Naive thymus-derived CD4-positive, alpha-beta T cell (primary cell): ENCODE data around the gene IL37. TPM values are rescaled to one million over a fixed set of nuclear protein-coding genes. Genes with fewer than 3 reads are reported as not detected.

Experiments used
- ATAC-seq: fragments of 150-1000 bp; cut with Tn5 transposase; 2 replicates; pipeline ENCODE4 v1.10.0; 2021; ENCODE audit warnings: mild to moderate bottlenecking, moderate library complexity
- CTCF ChIA-PET: fragments of 350-600 bp; sonication (Branson Sonifier 250); formaldehyde crosslinking; loops from one replicate; lab custom pipeline; 2021; ENCODE audit warnings: antibody characterized with exemption; lab: Charles Lee
- POLR2A ChIA-PET: fragments of 350-600 bp; sonication (Branson Sonifier 250); formaldehyde crosslinking; loops from one replicate; lab custom pipeline; 2021; ENCODE audit warnings: antibody characterized with exemption, inconsistent platforms; lab: Charles Lee
- DNase-seq, 9 donors: peaks; one replicate each; pipeline versions ENCODE4 v3.0.0 to v3.0.0-alpha.2; 2020 to 2022; ENCODE audit warnings: mixed read lengths in 1 of 9
- H3K27ac ChIP-seq: one replicate; pipeline ENCODE4 v1.7.0; 2013; ENCODE audit warnings: mild to moderate bottlenecking, low read depth, low read length, moderate library complexity
- H3K27me3 ChIP-seq, 2 donors: one replicate each; pipeline ENCODE4 v1.7.0; 2013; ENCODE audit warnings: low read length in 2 of 2, mild to moderate bottlenecking in 2 of 2, moderate library complexity in 2 of 2; ENCODE audit not compliant: control insufficient read depth in 2 of 2, insufficient read depth in 2 of 2
- H3K36me3 ChIP-seq, 3 experiments: 1 replicate in 2 of 3; 2 replicates in 1 of 3; pipeline ENCODE4 v1.7.0; 2013; ENCODE audit warnings: low read length in 3 of 3, mild to moderate bottlenecking in 3 of 3, moderate library complexity in 1 of 3; ENCODE audit not compliant: insufficient read depth in 3 of 3, control insufficient read depth in 2 of 3
- H3K4me1 ChIP-seq, 2 donors: one replicate each; pipeline ENCODE4 v1.7.0; 2013; ENCODE audit warnings: low read length in 2 of 2, mild to moderate bottlenecking in 2 of 2, moderate library complexity in 1 of 2; ENCODE audit not compliant: control insufficient read depth in 2 of 2, insufficient read depth in 2 of 2
- H3K4me3 ChIP-seq: 2 replicates; pipeline ENCODE4 v1.7.0; 2013; ENCODE audit warnings: mild to moderate bottlenecking, low read length
- H3K9me3 ChIP-seq, 3 experiments: 1 replicate in 2 of 3; 2 replicates in 1 of 3; pipeline ENCODE4 v1.7.0; 2013; ENCODE audit warnings: low read length in 3 of 3; ENCODE audit not compliant: control insufficient read depth in 2 of 3
- H3K27ac Mint-ChIP-seq, 9 donors: one replicate each; pipeline ENCODE4 v1.8.0; 2020 to 2022; ENCODE audit warnings: mixed read lengths in 9 of 9, mild to moderate bottlenecking in 8 of 9, moderate library complexity in 5 of 9, inconsistent platforms in 2 of 9
- H3K27me3 Mint-ChIP-seq, 5 donors: one replicate each; pipeline ENCODE4 v1.8.0; 2021 to 2022; ENCODE audit warnings: mixed read lengths in 5 of 5, mild to moderate bottlenecking in 1 of 5
- H3K36me3 Mint-ChIP-seq, 5 donors: one replicate each; pipeline ENCODE4 v1.8.0; 2020 to 2022; ENCODE audit warnings: mixed read lengths in 5 of 5, mild to moderate bottlenecking in 3 of 5, inconsistent platforms in 1 of 5
- H3K4me1 Mint-ChIP-seq, 7 donors: one replicate each; pipeline ENCODE4 v1.8.0; 2020 to 2022; ENCODE audit warnings: mixed read lengths in 7 of 7, mild to moderate bottlenecking in 3 of 7, inconsistent platforms in 1 of 7
- H3K4me3 Mint-ChIP-seq, 10 donors: one replicate each; pipeline ENCODE4 v1.8.0; 2020 to 2022; ENCODE audit warnings: mild to moderate bottlenecking in 10 of 10, mixed read lengths in 10 of 10, moderate library complexity in 6 of 10, inconsistent platforms in 2 of 10
- H3K9me3 Mint-ChIP-seq, 11 donors: one replicate each; pipeline ENCODE4 v1.8.0; 2020 to 2022; ENCODE audit warnings: mixed read lengths in 11 of 11, mild to moderate bottlenecking in 4 of 11, inconsistent platforms in 1 of 11, moderate library complexity in 1 of 11
- intact Hi-C, 2 donors: fragments of 100-400 bp; cut with micrococcal nuclease; formaldehyde crosslinking; loops; one replicate each; pipeline ENCODE4 v1.15.1; 2023
- polyA plus RNA-seq, 2 donors: library from polyadenylated mRNA; unstranded; fragments of 300-500 nt; fragmentation: Illumina TruSeq; gene quantifications; one replicate each; pipeline ENCODE4 v1.2.3, GENCODE V29; 2021
- total RNA-seq, 6 experiments: library from RNA in 5 of 6; stranded (reverse) in 5 of 6; gene quantifications; 1 replicate in 5 of 6; 2 replicates in 1 of 6; pipeline ENCODE4 v1.2.3 and lab custom pipeline; 2021 to 2026

The IL37 gene
- total and polyA plus RNA-seq, 7 experiments from 2014 or later: not detected

DNA sequence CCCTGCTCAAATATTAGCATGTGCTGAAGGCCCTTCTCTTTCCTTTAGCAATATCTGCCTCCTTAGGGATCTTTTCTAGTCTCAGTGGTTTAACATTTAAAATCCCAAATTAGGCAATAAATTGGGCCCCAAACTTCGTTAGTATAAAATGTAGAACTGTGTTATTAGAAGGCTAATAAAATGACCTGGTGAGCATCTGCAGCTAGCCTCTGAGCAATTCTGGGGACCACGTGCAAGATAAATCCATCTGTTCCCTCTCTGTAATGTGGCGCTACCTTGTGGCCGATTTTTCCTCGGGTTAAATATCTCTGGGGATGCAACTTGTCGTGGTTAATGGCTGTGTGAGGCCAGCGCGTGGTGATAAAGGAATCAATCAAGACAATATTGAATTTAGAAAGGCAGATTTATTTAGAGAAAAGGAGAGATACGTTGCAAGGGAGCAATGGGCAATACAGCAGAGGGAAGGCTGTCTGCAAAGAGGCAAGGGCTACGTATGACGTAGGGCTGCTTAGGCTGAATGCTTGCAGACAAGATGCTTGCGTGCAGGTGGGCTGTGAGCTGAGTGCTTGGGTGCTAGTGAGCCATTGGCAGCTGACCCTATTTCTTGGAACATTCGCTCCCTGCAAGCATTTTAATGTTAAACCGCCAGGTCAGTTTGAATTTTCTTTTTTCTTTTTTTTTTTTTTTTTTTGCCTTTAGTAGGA, 48.3 kb downstream of the IL37 start:
- H3K9me3 Mint-ChIP-seq: no peaks in the 10 kb centered on the region
- ATAC-seq (no peak), DNase-seq (peak in 1 of 9 donors; percentile 5)
- POLR2A ChIA-PET: interaction anchor here (1.0 kb wide), 1 partner anchor 183 kb away, joined by 3 read pairs; no protein-coding TSS in a partner anchor
- Histone ChIP-seq H3K36me3 (no peaks in the 10 kb centered on the region), H3K9me3 (no peaks in the 10 kb centered on the region), H3K27ac (no peak overlapping the region), H3K4me1 (no peaks in the 10 kb centered on the region), H3K4me3 (no peak overlapping the region), H3K27me3 (no peaks in the 10 kb centered on the region)
- H3K4me3 Mint-ChIP-seq: no peak overlapping the region
- no peak overlapping the region for H3K27ac Mint-ChIP-seq
- H3K36me3 Mint-ChIP-seq: no peaks in the 10 kb centered on the region
- no peaks in the 10 kb centered on the region for H3K4me1 Mint-ChIP-seq
- peaks cover 0 to 8% (median 0%) of the 10 kb centered on the region in 5 donors for H3K27me3 Mint-ChIP-seq
- CTCF ChIA-PET: interaction anchor here (0.6 to 1.4 kb wide), 4 partner anchors 18 to 211 kb away, joined by 3 to 9 read pairs (median 4); partner anchors contain the start of gene IL36G
- intact Hi-C loops: loop anchor here in 1 of 2 donors (1.0 kb wide), 1 partner anchor 37 kb away; no protein-coding TSS in a partner anchor

DNA sequence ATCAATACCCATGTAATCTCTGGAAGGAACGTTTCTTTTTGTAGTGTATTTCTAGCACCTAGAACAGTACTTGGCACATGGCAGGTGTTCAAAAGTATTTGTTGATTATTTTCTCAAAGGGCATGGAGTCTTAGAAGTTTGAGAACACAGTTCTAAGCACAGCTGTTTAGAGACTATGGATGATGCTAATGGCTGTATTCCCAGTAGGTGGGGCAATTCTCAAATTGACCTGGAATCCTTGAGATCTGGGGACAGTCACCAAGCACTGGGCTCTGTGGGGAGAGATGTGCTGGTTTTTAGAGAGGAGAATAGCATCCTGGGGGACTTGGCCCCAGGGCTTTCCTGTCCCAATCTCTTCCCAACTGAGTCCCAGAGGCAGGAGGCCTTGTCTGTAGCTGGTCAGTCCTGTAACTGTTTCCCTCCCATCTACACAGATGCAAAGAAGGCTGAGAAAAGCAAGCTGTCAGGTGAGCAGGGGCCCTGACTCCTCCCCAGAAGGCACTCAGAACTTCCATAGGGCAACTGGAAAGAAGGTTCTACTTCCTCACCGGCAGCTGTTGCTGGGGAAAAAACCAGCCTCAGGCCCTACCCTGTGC, 49.4 kb downstream of the IL37 start:
- DNase-seq: no peak

DNA sequence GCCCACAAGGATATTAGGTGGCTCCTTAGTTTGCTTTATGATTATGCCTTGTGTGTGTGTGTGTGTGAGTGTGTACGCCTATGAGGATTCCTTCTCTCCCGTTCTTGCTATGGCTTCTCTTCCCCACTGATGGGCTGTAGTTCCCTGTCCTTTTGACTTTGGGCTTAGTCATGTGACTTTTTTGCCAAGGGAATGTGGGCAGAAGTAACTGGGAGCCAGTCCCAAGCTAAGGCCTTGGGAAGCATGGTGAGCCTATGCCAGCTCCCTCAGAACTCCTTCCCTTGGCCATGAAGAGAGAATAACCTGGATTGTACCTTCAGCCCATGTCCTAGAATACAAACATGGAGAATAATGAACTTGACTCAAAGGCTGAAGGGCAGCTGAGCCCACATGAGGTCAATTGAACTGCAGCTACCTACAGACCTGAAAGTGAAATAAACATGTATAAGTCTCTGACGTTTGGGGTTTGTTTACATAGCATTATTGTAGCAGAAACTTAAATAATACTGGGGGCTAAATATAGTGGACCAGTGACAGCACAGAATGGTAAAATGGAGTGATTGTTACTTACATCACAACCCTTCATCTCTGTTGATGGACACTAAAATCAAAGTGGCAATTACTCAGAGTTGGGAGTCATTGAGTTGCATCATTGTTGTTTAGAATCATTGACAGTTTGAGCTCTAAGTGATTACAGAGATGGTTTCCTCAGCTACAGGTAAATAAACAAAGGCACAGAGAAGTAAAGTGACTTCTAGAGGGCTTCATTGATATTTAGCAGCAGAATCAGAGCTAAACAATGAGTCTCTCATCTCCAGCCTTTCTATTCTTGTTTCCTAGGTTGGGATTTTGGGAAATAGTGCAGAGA, 51.6 kb downstream of the IL37 start:
- Mint-ChIP-seq H3K27me3 (peaks cover 0 to 11% (median 0%) of the 10 kb centered on the region in 5 donors), H3K36me3 (no peaks in the 10 kb centered on the region), H3K27ac (no peak overlapping the region), H3K9me3 (no peaks in the 10 kb centered on the region), H3K4me1 (no peaks in the 10 kb centered on the region), H3K4me3 (no peak overlapping the region)
- no peak overlapping the region for H3K27ac ChIP-seq
- no peaks in the 10 kb centered on the region for H3K9me3 ChIP-seq
- no peaks in the 10 kb centered on the region for H3K27me3 ChIP-seq
- DNase-seq: no peak
- H3K4me3 ChIP-seq: no peak overlapping the region
- ChIA-PET POLR2A (interaction anchor here (1.6 kb wide), 1 partner anchor 16 kb away, joined by 4 read pairs; no protein-coding TSS in a partner anchor), CTCF (interaction anchor here (0.9 kb wide), 1 partner anchor 114 kb away, joined by 3 read pairs; no protein-coding TSS in a partner anchor)
- no peaks in the 10 kb centered on the region for H3K36me3 ChIP-seq
- H3K4me1 ChIP-seq: no peaks in the 10 kb centered on the region
- intact Hi-C loops: no loop called here
- ATAC-seq: no peak

More for the DNA sequence above, 49.4 kb downstream of the IL37 start:
- no peaks in the 10 kb centered on the region for H3K36me3 ChIP-seq
- intact Hi-C loops: no loop called here
- Mint-ChIP-seq H3K27me3 (peaks cover 0 to 4% (median 0%) of the 10 kb centered on the region in 5 donors), H3K27ac (no peak overlapping the region), H3K9me3 (no peaks in the 10 kb centered on the region), H3K4me3 (no peak overlapping the region), H3K4me1 (no peaks in the 10 kb centered on the region), H3K36me3 (no peaks in the 10 kb centered on the region)
- H3K9me3 ChIP-seq: no peaks in the 10 kb centered on the region
- ChIA-PET CTCF (interaction anchor here (0.9 to 1.0 kb wide), 3 partner anchors 9 to 212 kb away, joined by 3 to 4 read pairs (median 3); no protein-coding TSS in a partner anchor), POLR2A (interaction anchor here (0.7 kb wide), 1 partner anchor 13 kb away, joined by 3 read pairs; no protein-coding TSS in a partner anchor)
- H3K27me3 ChIP-seq: no peaks in the 10 kb centered on the region
- no peak overlapping the region for H3K4me3 ChIP-seq
- no peak for ATAC-seq
- H3K4me1 ChIP-seq: no peaks in the 10 kb centered on the region
- no peak overlapping the region for H3K27ac ChIP-seq

DNA sequence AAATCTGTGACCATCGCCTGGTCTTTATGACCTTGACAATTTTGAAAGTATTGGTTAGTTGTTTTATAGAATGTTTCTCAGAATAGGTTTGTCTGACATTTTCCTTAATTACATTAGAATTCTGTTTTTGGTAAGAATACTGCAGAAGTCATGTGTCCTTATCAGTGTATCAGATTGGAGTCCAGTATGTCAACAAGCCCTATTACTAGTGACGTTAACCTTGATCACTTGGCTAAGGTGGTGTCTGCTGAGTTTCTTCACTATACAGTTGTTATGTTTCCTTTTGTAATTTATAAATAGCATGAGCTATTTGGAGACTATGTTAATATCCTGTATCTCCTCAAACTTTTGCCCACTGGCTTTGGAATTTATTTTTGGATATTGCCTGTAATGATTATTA, 56.1 kb downstream of the IL37 start:
- Histone ChIP-seq H3K4me1 (peaks cover 0 to 6% of the 10 kb centered on the region in 2 donors), H3K27me3 (no peaks in the 10 kb centered on the region), H3K27ac (no peak overlapping the region), H3K9me3 (no peaks in the 10 kb centered on the region), H3K4me3 (no peak overlapping the region), H3K36me3 (no peaks in the 10 kb centered on the region)
- Mint-ChIP-seq H3K27ac (no peak overlapping the region), H3K4me3 (no peak overlapping the region), H3K4me1 (peaks cover 0 to 12% (median 7%) of the 10 kb centered on the region in 7 donors), H3K9me3 (peaks cover 0 to 8% (median 0%) of the 10 kb centered on the region in 11 donors), H3K36me3 (peaks cover 0 to 4% (median 3%) of the 10 kb centered on the region in 5 donors), H3K27me3 (peaks cover 0 to 26% (median 0%) of the 10 kb centered on the region in 5 donors)
- intact Hi-C loops: no loop called here
- DNase-seq (no peak), ATAC-seq (no peak)
- ChIA-PET CTCF (interaction anchor here (0.6 to 1.2 kb wide), 3 partner anchors 10 to 218 kb away, joined by 3 to 5 read pairs (median 3); no protein-coding TSS in a partner anchor), POLR2A (no interaction called here)

Other genes with a start within 250 kb of the IL37 start
- under 1 TPM in 1 of 5 experiments, not detected in 4; 0.56 TPM for gene NT5DC4, start 190.1 kb upstream of the IL37 start, total RNA-seq
- gene NT5DC4, start 190.1 kb upstream of the IL37 start, polyA plus RNA-seq: not detected
- gene CKAP2L, start 146.6 kb upstream of the IL37 start, total RNA-seq: 10 to 100 TPM in 1 of 5 experiments, 1 to 10 TPM in 1, under 1 TPM in 1, not detected in 2; 0.69 to 36.2 (median 2.4) TPM
- gene CKAP2L, start 146.6 kb upstream of the IL37 start, polyA plus RNA-seq: not detected
- gene IL1A, start 126.7 kb upstream of the IL37 start, total RNA-seq: 1 to 10 TPM in 2 of 5 experiments, under 1 TPM in 2, not detected in 1; 0.22 to 4.3 (median 1.0) TPM
- not detected for gene IL1A, start 126.7 kb upstream of the IL37 start, polyA plus RNA-seq
- gene IL1B, start 74.4 kb upstream of the IL37 start, total RNA-seq: 100 to 1,000 TPM in 2 of 5 experiments, 1 to 10 TPM in 1, under 1 TPM in 2; 0.17 to 615 (median 1.1) TPM
- not detected for gene IL1B, start 74.4 kb upstream of the IL37 start, polyA plus RNA-seq
- not detected for gene IL36G, start 66.8 kb downstream of the IL37 start, total RNA-seq
- not detected for gene IL36G, start 66.8 kb downstream of the IL37 start, polyA plus RNA-seq
- 1 to 10 TPM in 3 of 5 experiments, under 1 TPM in 2; 0.44 to 1.8 (median 1.5) TPM for gene IL36A, start 94.3 kb downstream of the IL37 start, total RNA-seq
- 1 to 10 TPM in 1 of 2 donors, not detected in 1; 1.5 TPM for gene IL36A, start 94.3 kb downstream of the IL37 start, polyA plus RNA-seq
- not detected for gene IL36B, start 141.7 kb downstream of the IL37 start, total RNA-seq
- gene IL36B, start 141.7 kb downstream of the IL37 start, polyA plus RNA-seq: not detected
- gene IL36RN, start 148.0 kb downstream of the IL37 start, total RNA-seq: under 1 TPM in 1 of 5 experiments, not detected in 4; 0.07 TPM
- not detected for gene IL36RN, start 148.0 kb downstream of the IL37 start, polyA plus RNA-seq
- gene IL1F10, start 156.8 kb downstream of the IL37 start, total RNA-seq: not detected
- gene IL1F10, start 156.8 kb downstream of the IL37 start, polyA plus RNA-seq: not detected
- 10 to 100 TPM in 1 of 5 experiments, 1 to 10 TPM in 4; 1.7 to 14.3 (median 2.3) TPM for gene IL1RN, start 216.4 kb downstream of the IL37 start, total RNA-seq
- not detected for gene IL1RN, start 216.4 kb downstream of the IL37 start, polyA plus RNA-seq